ENCODE results near the gene CSKMT.

CSKMT gene

DNA sequence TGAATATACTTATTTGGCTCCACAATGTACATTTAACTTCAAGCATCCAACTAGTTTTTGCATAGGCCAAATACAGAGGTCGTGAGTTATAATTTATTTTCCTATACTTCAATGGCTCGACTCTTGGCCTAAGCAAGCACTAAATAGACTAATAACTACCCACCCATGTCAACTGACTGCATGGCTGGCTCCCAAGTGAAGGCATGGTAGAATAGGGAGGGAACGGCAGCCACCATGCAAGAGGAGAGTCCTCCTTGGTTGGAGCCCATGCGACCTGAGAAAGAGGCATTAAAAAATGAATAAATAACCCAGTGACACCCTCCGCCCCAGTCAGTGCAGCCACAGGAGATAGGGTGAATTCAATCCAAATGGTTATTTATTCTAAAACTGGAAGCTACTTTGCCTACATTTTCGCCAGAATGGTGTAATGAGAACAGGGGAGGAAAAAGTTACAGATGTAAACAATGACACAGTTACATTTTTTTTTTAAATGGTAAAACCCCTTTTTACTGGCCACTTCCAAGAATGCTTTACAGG, 47.2 kb downstream of the CSKMT start:
- H3K9me2 ChIP-seq (replicated peaks; ENCODE audit: control insufficient read depth, low read length), result no peaks in the 10 kb centered on the region
- peaks cover 29% of the 10 kb centered on the region for H3K4me1 ChIP-seq (ENCODE audit: control insufficient read depth, low read length)
- no peak overlapping the region for H3K4me2 ChIP-seq (ENCODE audit: low read length)
- TF ChIP-seq CTCF (IDR thresholded peaks at IDR 0.05; ENCODE audit: low read depth, low read length, poor library complexity, severe bottlenecking) (no peak), EZH2phosphoT487 (IDR thresholded peaks at IDR 0.05; ENCODE audit: borderline replicate concordance, low read length) (no peak)
- H3K4me3 ChIP-seq (ENCODE audit: low read length), result no peak overlapping the region
- H3K27me3 ChIP-seq (ENCODE audit: control insufficient read depth, low read length), result no peaks in the 10 kb centered on the region
- H3K9me3 ChIP-seq (ENCODE audit: control insufficient read depth, insufficient read depth, low read length), result no peaks in the 10 kb centered on the region
- peak overlapping the region; percentile 5; the same call in 1 of the 2 replicates for H3K27ac ChIP-seq (ENCODE audit: low read depth, low read length)
- H3K36me3 ChIP-seq (ENCODE audit: control insufficient read depth, low read length), result peaks cover 78% of the 10 kb centered on the region
- H3F3A ChIP-seq (ENCODE audit: control insufficient read depth, insufficient read depth), result peaks cover 61% of the 10 kb centered on the region
- peaks cover 26% of the 10 kb centered on the region for H3K79me2 ChIP-seq (ENCODE audit: control insufficient read depth, low read length)
- H4K20me1 ChIP-seq (ENCODE audit: control insufficient read depth, insufficient read depth, low read depth, low read length), result no peaks in the 10 kb centered on the region

DNA sequence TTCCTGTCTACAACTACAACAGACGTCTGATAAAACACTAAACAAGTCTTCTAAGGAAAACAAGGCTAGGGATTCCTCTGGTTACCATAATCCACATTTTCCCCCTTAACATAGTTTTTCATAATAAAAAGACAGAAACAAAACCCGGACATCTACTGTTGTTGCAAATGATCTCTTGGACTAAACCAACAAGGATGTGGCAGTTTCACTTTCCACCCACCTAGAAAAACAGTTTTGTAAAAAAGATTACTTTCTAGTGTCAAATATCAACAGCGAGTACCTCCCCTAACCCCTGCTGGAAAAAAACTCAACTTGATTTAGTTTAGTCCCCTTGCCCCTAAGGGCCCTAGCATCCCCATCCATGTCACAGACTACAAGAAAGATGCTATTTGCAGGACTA, 47.7 kb downstream of the CSKMT start:
- H3K27ac ChIP-seq (ENCODE audit: low read depth, low read length), result peak overlapping the region; percentile 5; the same call in 1 of the 2 replicates
- H3K27me3 ChIP-seq (ENCODE audit: control insufficient read depth, low read length), result no peaks in the 10 kb centered on the region
- H3K9me3 ChIP-seq (ENCODE audit: control insufficient read depth, insufficient read depth, low read length), result no peaks in the 10 kb centered on the region
- peaks cover 24% of the 10 kb centered on the region for H3K4me1 ChIP-seq (ENCODE audit: control insufficient read depth, low read length)
- peaks cover 29% of the 10 kb centered on the region for H3K79me2 ChIP-seq (ENCODE audit: control insufficient read depth, low read length)
- H3K4me3 ChIP-seq (ENCODE audit: low read length), result no peak overlapping the region
- peaks cover 80% of the 10 kb centered on the region for H3K36me3 ChIP-seq (ENCODE audit: control insufficient read depth, low read length)
- H3F3A ChIP-seq (ENCODE audit: control insufficient read depth, insufficient read depth), result peaks cover 62% of the 10 kb centered on the region
- H3K4me2 ChIP-seq (ENCODE audit: low read length), result no peak overlapping the region
- no peaks in the 10 kb centered on the region for H4K20me1 ChIP-seq (ENCODE audit: control insufficient read depth, insufficient read depth, low read depth, low read length)
- no peak for TF ChIP-seq CTCF (IDR thresholded peaks at IDR 0.05; ENCODE audit: low read depth, low read length, poor library complexity, severe bottlenecking)
- no peak for TF ChIP-seq EZH2phosphoT487 (IDR thresholded peaks at IDR 0.05; ENCODE audit: borderline replicate concordance, low read length)
- H3K9me2 ChIP-seq (replicated peaks; ENCODE audit: control insufficient read depth, low read length), result no peaks in the 10 kb centered on the region

- Histone ChIP-seq H3K27ac (ENCODE audit: low read depth, low read length) (peak overlapping the region; percentile 5; the same call in 1 of the 2 replicates), H3K9me2 (replicated peaks; ENCODE audit: control insufficient read depth, low read length) (no peaks in the 10 kb centered on the region), H3K4me3 (ENCODE audit: low read length) (no peak overlapping the region), H3K27me3 (ENCODE audit: control insufficient read depth, low read length) (no peaks in the 10 kb centered on the region), H3K9me3 (ENCODE audit: control insufficient read depth, insufficient read depth, low read length) (no peaks in the 10 kb centered on the region), H3F3A (ENCODE audit: control insufficient read depth, insufficient read depth) (peaks cover 64% of the 10 kb centered on the region), H3K4me1 (ENCODE audit: control insufficient read depth, low read length) (peaks cover 19% of the 10 kb centered on the region), H3K36me3 (ENCODE audit: control insufficient read depth, low read length) (peaks cover 82% of the 10 kb centered on the region), H4K20me1 (ENCODE audit: control insufficient read depth, insufficient read depth, low read depth, low read length) (no peaks in the 10 kb centered on the region), H3K79me2 (ENCODE audit: control insufficient read depth, low read length) (peaks cover 29% of the 10 kb centered on the region), H3K4me2 (ENCODE audit: low read length) (no peak overlapping the region)
- TF ChIP-seq EZH2phosphoT487 (IDR thresholded peaks at IDR 0.05; ENCODE audit: borderline replicate concordance, low read length) (no peak), CTCF (IDR thresholded peaks at IDR 0.05; ENCODE audit: low read depth, low read length, poor library complexity, severe bottlenecking) (no peak)
These were observed 48.2 kb downstream of the CSKMT start for GRCh38 chr11:62713343-62713742.

Data from DOHH2 (cell line).